Stimulated activated CD4-positive, alpha-beta T cell treated with anti-CD3 and anti-CD28 coated beads, Interleukin-15, amount 100 ng/mL, for 1 hour (primary cell): Measurements from ENCODE around the gene MTRR.
"Not testable (repeated sequence)": the region's sequence is repeated elsewhere in the genome, so short reads cannot be mapped to it uniquely, and the experiment has no call there.

Experiments
- DNase-seq, 2 donors: peaks; one replicate each; pipeline ENCODE4 v3.0.0-alpha.2; 2020; ENCODE audit warnings: low read depth in 1 of 2, low spot score in 1 of 2

MTRR gene

DNA sequence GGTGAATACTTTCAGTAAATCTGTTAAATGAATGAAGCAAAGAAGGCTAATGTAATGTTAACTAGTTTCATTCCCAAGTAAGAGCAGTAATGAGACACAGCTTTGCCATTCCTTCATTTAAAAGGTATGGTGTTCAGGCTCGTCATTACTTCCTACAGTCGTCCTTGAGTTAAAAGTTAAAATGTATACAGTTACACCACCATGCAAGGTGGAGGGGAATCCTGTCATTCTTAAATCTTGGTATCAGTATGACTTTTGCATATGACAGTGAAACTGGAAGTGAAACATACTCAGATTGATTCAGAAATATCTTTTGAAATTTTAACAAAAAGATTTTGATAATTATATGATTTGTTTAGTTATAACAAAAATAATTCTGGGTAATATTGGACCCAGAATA, 25.9 kb downstream of the MTRR start:
- DNase-seq = no peak

DNA sequence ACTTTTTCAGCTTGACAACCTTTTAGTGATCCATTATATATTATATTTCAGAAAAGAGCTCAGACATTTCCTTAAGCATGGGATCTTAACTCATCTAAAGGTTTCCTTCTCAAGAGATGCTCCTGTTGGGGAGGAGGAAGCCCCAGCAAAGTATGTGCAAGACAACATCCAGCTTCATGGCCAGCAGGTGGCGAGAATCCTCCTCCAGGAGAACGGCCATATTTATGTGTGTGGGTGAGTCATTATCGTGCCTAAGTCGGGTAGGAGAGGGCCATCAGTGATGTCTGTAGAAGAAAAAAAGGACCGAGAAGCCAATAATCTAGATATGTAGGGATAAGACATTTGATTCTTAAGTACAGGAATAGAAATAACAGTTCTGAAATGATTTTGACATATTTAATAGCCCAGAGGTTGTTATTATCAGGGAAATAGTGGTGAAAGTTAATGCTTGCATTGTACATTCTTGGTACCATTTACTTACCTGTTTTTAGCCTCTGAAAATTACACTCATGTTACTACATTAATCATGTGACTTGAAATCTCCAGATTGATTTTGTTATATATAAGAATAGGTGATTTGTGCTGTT, 28.2 kb downstream of the MTRR start:
- DNase-seq = no peak

DNA sequence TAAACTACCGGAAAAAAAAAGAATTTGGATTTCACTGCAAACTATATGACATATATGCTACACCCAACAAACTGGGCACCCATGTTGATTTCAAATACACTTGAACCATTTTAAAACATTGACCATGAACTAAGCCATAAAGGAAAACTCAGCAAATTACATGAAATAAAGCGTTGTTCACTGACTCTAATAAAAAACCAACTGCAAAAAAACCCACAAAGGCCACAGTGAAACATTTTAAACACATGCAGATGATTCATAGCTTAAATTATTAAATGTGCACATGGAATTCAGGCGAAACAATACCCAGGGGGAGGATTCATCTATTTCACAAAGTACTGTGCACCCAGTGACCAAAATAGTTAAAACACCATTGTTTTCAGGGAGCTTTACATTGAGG, 33.3 kb downstream of the MTRR start:
- DNase-seq = no peak

DNA sequence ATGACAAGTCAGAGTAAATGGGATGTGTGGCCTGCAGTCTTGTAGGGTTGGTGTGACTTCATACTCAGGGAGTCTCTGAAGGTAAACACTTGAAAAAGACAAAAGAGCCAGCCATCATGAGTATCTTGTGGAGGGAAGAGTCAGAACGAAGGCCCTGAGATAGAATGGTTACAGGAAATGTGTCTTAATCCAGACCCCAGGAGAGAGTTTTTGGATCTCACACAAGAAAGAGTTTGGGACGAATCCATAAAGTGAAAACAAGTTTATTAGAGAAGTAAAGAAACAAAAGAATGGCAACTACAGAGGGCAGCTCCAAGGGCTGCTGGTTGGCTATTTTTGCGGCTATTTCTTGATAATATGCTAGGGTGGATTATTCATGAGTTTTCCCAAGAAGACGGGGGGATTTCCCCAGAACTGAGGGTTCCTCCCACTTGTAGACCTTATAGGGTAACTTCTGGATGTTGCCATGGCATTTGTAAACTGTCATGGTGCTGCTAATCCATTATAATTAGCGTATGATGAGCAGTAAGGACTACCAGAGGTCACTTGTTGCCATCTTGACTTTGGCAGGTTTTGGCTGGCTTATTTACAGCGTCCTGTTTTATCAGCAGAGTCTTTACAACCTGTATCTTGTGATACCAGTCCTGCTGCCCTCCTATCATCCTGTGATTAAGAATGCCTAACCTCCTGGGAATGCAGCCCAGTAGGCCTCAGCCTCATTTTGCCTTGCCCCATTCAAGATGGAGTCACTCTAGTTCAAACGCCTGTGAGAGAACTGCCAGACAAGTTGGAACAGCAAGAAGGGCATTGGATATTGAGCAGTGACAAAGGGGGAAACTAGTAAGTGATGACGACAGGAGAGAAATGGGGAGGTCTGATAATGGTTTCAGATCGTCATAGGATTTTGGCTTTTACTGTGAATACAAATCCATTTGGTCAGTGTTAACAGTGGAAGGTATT, 34.0 kb downstream of the MTRR start:
- no peak for DNase-seq

DNA sequence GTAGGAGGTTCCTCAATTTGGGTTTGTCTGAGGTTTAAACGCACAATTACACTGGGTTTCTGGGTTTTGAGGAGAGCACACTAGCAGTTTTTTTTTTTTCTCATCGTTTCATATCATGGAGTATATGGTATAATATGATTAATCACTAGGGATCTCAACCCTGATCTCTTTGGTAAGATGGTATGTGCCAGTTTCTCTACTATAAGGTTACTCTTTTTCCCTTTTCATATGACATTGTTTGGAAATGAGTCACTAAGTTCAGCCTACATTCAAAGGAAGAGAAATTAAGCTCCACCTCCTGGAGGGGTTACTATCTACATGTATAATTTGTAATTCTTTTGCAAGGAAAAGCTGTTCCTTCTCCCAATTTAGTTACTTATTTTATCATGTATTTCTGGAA, 35.2 kb downstream of the MTRR start:
- no peak for DNase-seq

DNA sequence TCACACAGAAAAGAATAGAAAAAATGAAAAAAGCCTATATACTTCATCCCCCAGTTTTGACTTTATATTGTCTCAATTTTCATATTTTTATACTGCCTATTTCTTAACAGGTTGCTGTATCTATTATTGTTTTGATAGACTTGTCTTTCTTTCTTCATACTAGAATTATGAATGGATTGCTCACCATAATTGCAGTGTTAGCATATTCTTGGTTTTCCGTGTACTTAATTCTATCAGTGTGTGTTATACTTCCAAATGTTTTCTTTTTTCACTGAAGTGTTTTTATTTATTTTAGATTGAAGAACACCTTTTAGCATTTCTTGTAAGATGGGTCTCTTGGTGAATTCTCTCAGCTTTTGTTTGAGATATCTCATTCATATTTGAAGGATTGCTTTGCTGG, 38.7 kb downstream of the MTRR start:
- DNase-seq = no peak

DNA sequence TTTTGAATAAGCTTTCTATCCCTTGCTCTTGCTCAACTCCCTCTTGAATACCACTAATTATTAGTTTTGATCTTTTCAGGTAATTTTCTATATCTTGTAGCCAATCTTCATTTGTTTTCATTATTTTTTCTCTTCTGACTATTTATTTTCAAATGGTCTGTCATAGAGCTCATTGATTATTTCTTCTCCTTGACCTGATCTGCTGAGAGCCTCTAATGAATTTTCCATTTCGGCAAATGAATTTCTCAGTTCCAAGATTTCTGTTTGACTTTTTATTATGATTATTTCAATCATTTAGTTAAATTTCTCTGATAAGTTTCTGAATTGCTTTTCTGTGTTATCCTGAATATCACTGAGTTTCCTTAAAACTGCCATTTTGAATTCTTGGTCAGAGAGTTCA, 39.4 kb downstream of the MTRR start:
- DNase-seq = no peak

DNA sequence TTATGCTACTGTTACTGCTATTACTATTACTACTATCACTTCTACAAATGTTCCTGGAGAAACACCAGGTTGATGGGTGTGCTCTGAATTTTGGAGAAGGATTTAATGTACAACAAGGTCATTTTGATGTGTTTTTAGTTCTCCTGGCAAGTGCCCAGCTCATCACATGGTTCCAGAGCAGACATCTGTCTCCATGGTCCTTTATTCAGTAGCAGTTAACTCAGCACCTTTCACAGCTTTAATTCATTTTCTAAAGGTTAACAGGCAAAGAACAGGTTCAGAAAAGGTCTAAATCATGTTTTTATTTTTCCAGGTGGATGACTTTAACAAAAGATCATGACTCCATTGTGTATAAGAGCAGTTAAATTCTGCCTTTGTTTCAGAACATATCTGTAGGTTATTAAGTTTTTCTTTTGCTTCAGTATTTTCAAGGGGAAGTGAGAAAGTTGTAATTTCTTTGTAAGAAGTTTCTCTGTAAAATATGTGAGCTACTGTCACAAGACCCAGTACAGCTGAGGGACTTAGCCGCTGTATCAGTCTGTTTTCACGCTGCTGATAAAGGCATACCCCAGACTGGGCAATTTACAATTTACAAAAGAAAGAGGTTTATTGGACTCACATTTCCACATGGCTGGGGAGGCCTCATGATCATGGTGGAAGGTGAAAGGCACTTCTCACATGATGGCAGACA, 41.9 kb downstream of the MTRR start:
- DNase-seq = no peak

DNA sequence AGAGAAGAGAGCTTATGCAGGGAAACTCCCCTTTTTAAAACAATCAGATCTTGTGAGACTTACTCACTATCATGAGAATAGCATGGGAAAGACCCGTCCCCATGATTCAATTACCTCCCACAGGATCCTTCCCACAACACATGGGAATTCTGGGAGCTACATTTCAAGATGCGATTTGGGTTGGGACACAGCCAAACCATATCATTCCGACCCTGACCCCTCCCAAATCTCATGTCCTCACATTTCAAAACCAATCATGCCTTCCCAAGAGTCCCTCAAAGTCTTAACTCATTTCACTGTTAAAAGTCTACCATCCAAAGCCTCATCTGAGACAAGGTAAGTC, 42.5 kb downstream of the MTRR start:
- DNase-seq = not testable (repeated sequence)

DNA sequence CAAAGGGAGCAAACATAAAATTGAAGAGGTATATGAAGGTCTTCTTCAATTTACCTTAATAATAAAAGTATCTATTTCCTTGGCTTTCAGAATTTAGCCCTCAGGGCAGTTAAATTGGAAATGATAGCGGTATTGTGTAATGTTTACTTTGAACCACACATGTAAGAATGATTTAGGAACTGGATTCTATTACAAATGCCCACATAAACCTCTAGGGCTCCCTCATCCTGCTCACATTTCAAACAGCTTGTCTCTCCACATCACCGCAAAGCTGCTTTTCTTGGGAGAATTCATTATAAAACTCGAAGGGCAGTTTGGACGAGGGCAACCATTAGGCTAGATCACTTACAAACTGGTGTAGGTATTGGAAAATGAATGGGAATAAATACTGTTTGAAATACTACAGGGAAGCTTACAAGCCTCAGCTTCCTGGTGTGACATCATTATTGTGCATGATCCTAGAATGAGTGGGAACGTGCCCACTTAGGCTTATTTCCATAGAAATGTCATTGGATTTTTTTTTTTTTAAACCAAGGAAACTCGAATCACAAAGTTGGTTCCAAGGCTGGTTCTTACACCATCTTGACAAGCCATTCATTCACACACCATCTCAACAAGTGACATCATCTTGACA, 47.3 kb downstream of the MTRR start:
- DNase-seq = no peak

DNA sequence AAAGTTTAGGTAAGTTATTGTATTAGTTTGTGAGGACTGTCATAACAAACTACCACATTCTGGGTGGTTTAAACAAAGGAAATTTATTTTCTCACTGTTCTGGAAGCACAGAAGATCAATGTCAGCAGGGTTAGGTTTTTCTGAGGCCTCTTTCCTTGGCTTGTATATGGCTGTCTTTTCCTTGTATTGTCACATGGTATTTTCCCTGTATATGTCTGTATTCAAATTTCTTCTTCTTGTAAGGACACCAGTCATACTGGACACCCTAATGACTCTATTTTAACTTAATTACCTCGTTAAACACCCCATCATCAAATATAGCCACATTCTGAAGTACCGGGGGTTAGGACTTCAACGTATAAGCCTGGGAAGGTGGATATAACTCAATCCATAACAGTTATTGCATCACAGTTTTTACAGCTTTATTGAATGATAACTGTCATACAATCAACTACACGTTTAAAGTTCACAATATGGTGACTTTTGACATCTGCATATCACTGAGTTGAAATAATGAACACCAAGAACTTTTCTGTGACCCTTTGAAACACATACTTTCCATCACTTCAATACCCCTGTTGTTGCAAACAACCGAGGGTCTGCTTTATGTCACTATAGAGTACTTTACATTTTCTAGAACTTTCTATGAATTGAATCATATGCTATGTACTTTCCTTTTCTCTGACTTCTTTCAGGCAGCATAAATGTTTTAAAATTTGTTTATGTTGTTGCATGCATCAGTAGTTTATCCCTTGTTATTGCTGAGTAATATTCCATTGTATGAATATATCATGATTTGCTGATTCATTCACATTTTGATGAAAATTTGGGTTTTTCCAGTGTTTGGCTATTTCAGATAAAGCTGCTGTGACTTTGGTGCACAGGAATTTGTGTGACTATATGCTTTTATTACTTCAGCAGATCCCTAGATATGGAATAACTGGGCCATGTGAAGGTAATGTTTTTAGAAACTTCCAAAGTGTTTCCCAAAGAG, 48.5 kb downstream of the MTRR start:
- no peak for DNase-seq

DNA sequence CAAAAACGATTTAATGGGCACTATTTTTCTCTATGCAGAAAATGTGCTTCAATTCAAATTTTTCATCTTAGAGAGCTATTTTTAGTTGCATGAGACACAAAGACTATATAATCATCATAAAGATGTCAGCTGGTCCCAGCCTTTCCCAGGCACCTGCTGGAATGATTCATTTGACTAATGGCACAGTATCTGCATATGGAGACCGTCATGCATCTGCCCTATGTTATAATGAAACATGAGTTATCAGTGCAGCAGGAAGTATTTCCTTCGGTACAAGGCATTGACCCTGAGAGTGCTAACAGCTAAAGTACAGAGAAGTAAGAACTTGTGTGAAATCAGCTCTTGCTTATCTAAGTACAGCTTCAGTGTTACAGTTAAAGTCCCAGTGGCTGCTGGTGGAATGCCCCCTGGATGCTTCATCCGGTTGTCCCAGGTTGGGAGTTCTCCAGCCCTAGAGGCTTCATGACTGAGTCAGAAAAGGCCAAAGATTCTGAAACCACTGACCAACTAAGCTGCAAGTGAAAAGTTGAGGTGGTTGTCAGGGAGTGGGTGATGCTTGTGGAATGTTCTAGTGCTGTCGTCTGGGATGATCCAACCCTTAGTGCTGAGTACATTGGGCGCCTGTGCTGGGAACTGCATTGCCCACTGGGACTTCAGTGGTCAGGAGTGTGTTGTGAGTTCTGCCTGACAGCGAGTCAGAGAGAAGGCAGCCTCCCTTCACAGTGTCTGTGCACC, 57.2 kb downstream of the MTRR start:
- no peak for DNase-seq

DNA sequence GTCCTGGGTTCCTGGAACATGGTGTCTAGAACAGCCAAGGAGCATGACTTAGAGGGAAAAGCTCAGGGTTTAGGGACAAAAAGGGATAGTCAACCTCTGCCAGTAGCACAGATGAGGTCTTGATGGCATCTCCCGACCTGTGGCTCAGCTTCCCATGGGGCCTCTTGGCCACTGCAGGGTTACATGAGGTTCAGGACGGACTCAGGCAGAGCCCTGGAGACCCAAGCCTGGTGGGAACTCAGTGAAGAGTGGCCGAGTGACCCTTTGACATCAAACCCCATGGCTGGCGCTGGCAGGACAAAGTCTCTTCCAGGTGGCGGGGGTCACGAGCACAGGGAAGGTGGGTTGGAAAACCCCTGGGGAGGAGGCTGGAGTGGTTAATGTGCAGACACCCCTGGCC, 57.8 kb downstream of the MTRR start:
- DNase-seq = no peak

DNA sequence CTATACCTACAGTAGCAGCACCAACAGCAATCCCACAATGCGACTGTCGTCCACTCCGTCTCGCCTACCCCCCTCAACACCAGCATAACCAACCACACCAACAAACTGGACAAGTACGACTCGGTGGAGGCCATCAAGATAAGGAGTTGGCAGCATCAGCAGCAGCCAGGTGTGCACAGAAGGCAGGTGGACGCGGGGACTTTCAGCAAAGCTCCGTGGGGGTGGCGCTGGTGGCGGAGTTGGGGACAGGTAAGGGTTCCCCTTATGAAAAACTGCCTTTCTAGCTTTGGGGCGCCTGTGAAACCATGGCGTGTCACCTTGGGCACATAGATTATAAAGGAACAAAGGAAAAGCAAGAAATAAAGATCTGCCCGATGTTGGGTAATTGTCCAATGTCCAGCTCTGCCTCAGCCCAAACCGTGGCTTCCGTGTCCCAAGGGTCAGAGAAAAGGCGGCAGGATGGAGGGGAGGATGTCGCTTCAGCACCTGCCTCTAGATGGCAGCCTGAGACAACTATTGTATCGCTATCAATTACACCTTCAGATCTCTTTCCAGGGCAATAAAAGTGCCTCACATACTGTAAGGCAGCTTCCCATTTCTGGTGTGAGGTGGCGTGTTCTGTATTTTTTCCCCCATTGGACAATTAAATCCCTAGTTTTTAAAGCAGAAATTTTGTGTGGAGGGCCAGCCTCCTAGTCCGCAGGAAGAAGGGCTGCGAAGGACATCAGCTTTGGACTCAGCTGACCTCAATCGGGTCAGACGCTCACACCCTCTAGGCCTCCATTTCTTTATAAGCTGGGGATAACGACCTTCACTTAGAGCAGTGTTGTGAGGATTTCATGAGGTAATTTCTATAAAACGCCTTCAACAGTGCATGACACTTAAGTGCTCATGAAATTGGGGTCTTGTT, 58.8 kb downstream of the MTRR start:
- peak in 1 of 2 donors; percentile 3 for DNase-seq

DNA sequence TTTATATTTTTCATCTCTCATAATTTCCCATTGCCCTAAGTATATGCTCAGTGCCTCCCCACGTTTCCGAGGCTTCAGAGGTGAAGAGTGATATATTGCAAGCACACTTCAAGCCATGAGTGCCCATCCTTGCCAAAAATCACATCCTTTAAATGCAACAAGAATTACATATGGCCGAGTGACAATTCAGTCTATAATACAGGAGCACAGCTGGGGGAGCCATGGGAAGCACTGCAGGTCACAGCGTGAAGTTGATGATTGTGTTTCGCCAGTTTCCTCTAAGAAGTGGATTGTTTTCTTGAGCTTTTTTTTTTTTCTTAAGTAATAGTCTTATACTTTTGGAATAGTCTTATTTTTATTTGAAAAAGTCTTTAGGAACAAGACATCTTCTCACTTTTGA, 61.1 kb downstream of the MTRR start:
- no peak for DNase-seq

DNA sequence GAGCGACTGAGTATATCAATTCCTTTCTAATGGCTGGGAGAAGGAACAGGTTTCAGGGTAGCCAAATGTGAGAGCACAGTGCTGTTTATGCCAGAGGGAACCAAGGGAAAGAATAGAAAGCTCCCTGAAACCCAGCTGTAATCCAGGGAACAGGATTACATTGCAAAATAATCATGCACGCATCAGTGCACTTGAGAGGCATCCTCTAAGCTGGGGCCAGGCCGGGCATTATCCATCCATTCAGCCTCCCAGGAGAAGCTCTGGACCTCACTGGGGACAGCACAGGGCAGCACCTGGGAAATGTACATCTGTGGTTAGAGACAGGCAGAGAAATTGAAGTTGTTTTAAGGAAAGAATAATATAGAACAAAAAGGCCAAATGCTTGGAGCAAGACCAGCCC, 72.7 kb downstream of the MTRR start:
- DNase-seq = no peak

DNA sequence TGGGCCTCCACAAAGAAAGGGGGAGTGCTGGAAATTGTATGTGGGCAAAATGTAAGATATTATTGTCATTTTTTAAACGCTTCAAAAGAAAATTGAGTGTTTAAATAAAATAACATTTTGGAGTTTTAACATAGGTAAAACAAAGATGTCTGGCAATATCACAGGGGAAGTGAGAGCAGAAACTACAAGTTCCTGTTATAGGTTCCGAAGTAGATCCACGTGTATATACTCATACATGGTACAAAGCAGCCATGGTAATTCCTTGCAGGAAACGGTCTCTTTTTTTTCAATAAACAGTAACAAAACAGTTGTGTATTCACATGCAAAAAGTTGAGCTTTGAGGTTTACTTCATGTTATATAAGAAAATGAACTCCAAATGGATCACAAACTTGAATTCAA, 78.4 kb downstream of the MTRR start:
- no peak for DNase-seq
